GM18870 (cell line): ENCODE data around the gene CD28.
"Not testable (repeated sequence)": the region's sequence is repeated elsewhere in the genome, so short reads cannot be mapped to it uniquely, and the experiment has no call there.

Source experiments
- ATAC-seq: cut with Tn5 transposase; IDR thresholded peaks from one replicate; pipeline ENCODE4 v1.9.1; 2021; ENCODE audit warnings: moderate library complexity; ENCODE audit not compliant: unreplicated experiment

Gene CD28

DNA sequence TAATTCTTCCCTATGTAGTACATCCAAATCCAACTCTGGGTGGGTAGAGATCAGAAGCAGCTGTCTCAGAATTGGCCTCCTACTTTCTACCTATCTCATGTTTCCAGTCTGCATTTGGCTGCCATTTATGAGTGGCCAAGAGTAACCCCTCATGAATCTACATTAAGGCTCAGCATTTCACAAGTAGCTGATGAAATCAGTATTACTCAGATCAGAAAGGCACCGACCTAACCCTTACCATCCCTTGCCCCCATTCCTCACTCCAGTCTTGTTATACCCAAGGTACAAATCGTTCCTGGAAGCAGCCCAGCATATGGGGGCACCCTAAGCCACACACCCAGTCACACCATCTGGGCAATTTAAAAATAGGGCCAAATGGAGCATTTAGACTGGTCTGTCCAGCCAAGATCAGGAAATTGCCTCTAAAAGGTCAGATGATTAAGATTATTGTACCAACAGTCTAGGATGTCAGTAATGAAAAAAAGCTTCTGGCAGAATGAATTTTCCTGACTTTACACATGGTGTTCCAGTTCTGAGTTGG is 37.1 kb downstream of the CD28 start:
- ATAC-seq, result no peak

DNA sequence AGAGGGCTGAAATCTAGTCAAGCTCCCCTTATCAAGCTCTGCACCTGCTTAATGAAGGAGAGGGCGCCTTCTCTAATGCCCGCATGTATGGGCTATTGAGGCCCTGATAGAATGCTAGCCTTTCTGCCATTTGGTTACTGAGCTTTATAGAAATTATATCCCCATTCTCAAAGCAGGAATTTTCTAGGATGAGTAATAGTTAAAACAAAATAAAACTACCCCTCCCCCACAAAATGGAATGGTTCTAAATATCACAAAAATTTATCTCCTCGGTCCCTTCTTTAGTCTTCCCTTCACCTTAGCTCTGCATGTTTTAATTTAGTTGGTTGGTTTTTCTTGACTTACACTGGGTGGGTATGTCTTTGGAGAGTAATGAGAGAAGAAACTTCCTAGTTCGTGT is 37.7 kb downstream of the CD28 start:
- ATAC-seq, result no peak

DNA sequence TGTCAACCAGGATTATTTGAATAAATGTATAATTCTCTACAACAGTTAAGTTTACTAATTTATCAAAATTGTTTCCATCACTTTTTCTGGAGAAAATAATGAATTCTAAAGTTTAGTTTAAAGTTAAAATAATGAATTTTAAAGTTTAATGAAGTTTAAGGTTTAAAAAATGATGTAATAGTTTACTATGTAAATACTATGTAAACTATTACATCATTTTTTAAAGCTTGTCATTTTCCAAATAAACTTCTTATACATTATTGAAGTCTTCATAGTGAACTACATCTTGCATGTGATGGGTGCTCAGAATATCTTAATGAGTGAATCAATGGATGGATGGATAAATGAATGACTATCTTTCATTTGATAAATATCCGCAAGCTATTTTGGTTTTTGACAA is 38.8 kb downstream of the CD28 start:
- ATAC-seq, result no peak

DNA sequence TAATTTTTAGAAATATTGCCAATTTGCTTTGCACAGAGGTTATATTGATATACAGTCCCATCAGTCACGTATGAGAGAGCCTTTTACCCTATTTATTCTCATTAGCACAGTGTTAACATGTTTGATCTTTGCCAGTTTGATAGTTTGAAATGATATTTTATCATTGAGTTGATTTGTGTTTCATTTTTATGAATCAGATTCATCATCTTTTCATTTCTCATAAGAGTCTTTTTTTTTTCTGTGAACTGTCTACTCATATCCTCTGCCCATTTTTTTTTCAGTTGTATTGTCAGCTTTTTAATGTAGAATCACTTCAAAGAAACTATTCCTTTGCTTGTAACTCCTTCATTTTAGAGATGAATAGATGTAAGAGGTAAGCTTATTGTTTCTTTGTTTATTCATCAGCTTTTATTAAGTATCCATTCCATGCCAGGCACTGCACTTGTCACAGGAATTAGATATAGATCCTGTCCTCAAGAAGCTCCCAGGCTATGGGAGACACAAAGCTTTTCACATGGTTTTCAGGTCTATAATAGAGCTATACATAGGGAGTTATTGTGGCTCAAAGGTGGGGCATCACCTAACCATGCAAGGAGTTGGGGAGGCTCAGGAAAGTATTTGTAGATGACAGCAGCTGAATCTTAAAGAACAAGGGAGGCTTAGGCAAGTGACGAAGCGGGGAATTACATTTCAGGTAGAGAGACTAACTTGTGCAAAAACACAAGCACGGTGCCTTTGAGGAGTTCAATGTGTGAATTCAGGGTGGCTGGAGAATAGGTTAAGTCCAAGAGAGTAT is 42.1 kb downstream of the CD28 start:
- no peak for ATAC-seq

DNA sequence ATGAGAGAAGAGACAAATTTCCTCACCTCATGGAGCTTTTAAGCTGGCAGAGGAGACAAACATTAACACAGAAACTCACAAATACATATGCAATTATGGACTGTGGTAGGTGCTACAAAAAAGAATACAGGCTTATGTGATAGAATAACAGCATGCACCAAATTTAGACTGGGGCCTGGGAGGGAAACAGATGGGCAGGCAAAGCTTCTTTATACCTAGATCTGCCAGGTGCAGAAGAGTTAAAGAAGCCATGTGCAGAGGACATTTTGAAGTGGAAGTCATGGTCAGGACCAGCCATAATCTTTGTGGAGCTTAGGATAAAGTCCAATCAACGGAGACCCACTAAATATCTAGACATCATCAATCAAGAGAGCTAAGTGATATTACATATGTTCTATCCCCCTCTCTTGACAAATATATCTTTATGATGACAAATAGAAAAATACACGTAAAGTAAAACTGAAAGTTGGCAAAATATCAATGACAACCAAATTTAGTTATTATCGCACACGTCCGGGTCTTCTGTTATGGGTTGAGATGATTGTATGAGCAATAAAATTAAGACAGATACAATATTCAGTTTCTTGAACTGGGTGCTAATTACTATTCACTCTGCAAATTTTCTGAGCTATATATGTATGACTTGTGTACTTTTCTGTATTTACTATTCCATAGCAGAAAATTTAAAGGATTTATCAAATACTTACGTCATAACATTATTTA is 44.1 kb downstream of the CD28 start:
- ATAC-seq, result no peak

DNA sequence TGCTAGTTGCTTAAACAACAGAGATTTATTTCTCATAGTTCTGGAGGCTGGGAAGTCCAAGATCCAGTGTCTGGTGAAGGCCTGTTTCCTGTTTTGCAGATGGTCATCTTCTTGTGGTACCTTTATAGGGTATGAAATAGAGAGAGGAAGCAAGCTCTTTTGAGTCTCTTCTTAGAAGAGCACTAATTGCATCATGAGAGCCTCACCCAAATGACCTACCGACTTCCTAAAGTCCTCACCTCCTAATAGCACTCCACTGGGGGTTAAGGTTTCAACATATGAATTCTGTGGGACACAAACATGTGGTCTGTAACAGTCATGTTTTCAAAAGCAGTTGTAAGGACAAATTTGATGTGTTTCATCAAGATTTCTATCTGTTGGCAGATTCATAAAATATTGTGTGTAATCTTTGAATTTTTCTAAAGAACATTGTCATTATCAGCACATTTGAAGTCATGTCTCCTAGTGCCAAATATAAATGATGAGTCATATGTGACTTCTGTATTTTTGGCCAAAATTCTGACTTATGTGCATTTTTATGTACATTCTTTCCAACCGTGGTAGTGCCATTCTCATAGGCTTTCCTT is 45.3 kb downstream of the CD28 start:
- no peak for ATAC-seq

DNA sequence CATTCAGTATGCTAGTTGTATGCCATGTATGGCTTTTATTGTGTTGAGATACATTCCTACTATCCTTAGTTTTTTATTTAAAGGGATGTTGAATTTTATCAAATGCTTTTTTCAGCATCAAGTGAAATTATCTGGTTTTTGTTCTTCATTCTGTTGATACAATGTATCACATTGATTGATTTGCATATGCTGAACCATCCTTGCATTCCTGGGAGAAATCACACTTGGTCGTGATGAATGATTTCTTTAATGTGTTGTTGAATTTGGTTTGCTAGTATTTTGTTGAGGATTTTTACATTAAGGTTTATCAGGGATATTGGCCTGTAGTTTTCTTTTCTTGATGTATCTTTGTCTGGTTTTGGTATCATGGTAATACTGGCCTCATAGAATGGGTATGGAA is 49.7 kb downstream of the CD28 start:
- ATAC-seq, result no peak

DNA sequence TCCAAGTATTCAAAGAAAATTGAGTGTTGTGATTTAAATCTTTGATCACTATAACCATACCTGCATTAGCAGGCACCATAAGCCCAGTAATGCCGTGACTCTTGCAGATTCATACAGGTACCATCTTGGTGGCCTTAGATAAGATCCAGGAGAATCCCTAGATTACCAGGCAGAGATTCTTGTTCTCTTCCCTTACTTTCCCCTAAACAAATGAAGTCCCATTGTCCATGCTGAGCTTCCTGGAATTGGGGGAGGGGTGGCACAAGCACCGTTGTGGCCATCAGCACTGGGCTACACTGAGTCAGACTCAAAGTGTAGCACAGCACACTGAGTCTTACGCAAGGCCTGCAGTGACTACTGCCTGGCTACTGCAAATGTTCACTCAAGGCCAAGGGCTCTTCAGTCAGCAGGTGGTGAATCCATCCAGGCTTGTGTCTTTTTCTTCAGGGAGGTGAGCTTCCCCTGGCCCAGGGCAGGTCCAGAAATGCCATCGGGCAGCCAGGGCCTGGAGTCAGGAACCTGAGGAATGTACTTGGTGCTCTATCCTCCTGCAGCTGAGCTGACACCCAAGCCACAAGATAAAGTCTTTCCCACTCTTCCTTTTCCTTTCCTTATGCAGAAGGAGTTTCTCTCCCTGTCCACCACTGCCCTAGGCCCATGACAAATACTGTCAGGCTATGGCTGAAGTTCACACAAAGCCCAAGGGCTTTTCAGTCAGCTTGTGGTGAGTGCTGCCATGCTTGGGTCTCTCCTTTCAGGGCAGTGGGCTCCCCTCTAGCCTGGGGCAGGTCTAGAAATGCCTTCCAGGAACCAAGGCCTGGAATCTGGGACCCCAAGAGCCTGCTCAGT is 52.6 kb downstream of the CD28 start:
- ATAC-seq, result no peak

DNA sequence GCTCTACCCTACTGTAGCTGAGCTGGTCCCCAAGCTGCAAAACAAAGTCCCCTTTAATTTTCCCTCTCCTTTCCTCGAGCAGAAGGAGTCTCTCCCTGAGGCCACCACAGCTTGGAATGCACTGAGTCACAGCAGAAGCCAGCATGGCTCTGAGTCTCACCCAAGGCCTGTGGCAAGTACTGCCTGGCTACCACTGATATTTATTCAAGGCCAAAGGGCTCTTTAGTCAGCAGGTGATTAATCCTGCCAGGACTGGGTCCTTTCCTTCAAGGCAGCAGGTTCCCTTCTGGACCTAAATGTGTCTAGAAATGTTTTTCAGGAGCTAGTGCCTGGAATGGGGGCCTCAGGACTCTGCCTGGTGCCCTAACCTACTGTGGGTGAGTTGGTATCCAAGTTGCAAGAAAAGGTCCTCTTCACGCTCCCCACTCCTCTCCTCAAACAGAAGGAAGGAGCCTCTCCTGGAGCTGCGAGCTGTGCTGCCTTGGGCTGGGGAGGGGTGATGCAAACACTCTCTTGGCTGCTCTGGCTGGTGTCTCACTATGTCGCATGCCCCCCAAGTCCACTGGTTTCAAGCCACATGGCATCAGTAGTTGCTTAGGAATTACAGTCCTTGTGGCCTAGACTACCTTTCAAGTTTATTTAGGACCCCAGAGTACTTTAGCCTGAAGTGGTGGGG is 53.4 kb downstream of the CD28 start:
- ATAC-seq, result no peak

DNA sequence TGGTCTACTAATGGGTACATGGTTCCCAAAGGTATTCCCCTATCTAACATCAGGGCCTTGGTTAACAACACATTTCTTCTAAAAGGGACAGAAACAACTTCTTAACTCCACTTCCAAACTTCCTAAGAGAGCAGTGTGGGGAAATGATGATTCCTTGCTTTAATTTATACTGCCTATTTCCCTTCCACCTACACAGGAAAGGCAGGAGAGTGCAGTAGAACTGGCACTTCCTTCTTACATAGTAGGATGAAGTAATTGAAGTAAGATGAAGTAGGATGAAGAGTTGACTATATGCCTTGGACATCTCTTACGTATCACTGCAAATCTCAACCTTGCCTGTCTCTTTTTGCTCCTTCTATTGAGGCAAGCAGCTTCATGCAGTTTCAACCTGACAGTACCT is 54.7 kb downstream of the CD28 start:
- ATAC-seq, result no peak

DNA sequence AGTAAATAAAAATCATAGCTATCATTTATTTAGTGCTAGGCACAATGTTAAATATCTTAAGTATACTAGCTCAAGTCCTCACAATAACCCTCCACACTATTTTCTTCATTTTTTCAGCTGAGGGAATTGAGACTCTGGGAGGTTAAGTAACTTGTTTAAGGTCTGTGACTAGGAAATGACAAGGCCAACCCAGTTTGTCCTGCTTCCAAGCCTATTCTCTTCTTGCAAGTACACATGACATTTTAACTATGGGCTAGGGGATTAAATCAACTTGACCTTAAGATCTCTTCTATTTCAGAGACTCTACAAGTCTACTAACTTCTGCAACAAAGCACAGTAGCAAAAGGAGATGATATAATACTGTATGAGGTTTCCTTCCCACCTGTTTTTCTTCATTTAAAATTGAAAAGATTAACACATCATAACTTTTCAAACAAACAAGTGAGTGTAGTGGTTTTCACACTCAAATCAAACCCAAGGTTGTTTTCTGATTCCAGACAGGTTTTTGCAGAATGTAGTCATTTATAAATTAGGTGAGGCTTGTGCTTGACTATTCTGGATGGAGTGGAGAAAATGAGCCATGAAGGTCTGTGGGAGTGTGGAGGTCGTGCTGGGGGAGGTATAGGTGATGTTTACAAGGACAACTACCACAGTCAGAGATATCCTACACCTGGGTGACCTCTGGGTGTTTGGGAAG is 57.0 kb downstream of the CD28 start:
- no peak for ATAC-seq

DNA sequence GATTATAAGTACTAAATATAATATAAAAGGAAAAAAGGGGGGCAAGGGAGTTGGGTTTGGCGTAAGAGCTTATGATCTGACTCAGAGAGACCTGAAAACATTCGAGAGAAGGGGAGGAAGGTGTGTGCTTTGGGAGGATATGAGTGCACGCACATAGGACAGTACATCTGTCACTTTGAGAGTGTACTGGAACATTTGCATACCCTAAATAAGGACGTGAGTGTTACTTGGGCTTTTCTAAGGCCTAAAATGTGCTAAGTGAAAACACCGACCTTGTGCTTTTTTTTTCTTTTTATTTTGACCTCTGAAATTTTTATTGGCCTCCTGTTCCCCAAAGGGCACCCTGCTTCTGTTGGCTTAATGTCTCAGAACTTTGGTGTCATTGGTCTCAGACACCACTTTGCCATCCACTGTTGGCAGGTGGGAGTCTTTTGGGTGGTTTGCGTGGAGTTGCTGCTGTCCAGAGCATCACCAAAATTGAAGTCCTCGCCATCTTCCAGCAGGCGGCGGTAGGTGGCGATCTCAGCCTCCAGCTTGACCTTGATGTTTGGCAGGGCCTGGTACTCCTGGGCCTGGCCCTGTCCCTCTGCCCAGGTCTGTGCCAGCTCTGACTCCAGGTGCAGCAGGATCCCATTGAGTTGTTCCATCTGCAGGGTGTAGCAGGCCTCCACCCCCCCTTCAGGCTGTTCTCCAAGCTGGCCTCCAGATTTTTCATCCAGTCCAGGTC is 57.7 kb downstream of the CD28 start:
- ATAC-seq, result no peak

DNA sequence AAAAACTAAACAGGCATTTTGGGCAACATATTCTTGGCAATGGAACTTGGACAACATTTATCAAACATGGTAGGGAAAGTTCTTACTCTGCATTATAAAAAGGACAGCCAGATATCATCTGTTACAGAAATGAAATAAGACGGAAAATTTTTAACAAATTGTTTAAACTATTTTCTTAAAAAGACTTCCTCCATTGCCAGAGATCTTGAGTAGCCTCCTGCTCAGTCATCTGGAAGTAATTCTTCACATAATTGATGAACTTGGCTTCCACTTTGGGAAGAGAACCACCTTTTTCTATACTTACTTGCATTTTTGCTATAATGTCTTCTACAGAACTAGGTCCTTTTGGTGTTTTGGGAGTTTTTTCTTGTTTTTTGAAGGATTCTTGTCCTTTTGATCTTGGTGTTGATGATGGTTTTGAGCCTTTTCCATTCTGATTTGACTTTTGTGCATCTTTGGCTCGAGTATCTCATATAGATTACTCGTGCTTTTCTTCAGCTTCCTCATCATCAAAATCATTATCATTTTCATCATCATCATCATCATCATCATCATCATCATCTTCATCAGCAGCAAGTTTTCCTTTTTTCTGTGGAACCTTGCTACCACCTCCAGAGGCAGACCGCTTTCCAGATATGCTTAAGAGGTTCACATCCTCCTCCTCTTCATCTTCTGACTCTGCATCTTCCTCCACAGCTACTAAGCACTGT is 66.2 kb downstream of the CD28 start:
- no peak for ATAC-seq

DNA sequence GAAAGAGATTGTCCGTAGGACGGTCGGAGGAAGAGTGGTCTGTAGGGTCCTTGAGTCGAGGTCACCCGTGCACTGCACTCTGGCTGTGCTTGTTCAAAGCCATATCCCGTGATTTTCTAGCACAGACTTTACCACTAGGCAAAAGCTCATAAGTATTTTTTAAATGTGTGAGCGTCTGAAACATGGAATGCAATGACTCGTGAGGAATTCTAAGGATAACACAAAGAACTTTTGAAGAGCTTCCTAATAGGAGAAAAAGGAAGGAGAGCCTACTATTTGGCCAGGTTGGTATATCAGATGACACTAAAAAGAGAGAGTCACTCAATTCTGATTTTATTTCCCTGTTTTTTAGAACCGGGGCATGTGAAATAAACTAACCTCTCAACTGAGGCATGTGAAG is 68.3 kb downstream of the CD28 start:
- ATAC-seq, result no peak

DNA sequence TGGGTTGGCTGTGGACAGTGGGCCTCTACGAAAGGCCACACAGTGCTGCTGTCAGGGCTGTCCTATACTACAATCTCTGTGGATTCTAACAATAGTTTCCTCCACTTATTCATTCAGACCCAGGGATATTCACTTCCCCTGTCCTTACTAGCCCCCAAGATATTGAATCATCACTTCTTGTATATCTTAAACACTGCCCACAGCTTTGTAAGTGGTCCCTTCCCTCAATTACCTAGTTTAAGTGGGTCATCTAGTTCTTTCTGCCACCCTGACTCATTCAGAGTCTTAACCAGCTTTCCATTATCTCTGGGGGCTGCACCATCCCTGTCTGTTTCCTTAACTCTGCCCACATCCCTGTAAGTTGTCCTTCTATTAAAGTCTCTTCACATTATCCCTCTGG is 69.2 kb downstream of the CD28 start:
- no peak for ATAC-seq

DNA sequence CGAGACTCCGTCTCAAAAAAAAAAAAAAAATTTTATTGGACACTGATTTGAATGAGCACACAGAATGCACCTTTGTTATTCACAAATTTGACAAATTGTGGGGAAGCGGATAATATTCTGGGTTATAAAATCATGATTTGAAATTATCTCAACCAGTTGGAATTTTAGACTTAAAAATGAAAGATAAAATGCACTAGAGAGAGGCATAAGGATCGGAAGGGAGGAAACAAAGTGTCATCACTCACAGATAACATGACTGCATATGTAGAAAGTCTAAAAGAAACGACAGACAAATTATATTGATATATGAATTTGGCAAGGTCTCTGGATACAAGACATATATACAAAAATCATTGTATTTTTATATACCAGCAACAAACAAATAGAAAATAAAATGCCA is 70.6 kb downstream of the CD28 start:
- no peak for ATAC-seq

DNA sequence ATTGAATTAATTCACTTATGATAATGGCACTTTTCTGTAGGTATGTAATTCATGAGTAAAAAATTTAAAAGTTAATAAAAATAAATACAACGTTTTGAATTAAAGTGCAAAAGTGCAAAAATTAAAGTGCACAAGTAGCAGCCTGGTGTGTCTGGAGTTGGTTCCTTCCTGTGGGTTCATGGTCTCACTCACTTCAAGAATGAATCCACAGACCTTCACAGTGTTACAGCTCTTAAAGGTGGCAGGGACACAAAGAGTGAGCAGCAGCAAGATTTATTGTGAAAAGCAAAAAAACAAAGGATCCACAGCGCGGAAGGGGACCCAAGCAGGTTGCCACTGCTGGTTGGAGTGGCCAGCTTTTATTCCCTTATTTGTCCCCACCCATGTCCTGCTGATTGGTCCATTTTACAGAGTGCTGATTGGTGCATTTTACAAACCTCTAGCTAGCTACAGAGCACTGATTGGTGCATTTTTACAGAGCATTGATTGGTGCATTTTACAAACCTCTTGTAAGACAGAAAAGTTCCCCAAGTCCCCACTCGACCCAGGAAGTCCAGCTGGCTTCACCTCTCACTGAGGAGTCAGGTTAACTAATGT is 73.1 kb downstream of the CD28 start:
- ATAC-seq, result not testable (repeated sequence)

DNA sequence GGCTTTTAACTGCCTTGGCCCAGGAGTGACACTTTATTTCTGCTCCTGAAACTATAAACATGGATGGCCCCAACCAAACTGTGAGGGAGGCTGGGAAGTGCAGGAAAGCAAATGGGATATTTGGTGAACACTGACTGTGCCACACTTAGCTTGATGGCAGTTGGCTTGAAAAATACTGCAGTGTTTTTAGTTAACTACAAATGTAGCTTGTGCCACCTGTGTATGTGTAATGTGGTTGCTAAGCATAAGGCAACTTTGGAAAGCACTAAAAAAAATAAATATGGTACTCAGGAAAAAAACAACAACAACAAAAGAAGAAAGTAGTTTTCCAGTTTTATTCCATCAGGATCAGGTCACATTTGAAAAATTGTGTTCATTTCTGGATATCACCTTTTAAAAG is 73.8 kb downstream of the CD28 start:
- no peak for ATAC-seq
